Gastroesophageal sphincter (tissue), 3 donors: Measurements from ENCODE around the gene GRIP2.

Source experiments
- POLR2A ChIP-seq, 2 donors: fragments of 450-650 bp; IDR thresholded peaks; one replicate each; pipeline ENCODE4 v1.6.1; 2017; ENCODE audit warnings: antibody characterized with exemption in 2 of 2, mild to moderate bottlenecking in 2 of 2, moderate library complexity in 1 of 2
- TF ChIP-seq, protein P1 (sequence below), 4 experiments: fragments of 200-600 bp in 2 of 4; fragments of 450-650 bp in 2 of 4; sonication (generic) in 1 of 4; IDR thresholded peaks; one replicate each; pipeline ENCODE4 v1.5.1; 2017 to 2019; ENCODE audit warnings: antibody characterized with exemption in 4 of 4, mild to moderate bottlenecking in 2 of 4, moderate library complexity in 2 of 4

DNA sequence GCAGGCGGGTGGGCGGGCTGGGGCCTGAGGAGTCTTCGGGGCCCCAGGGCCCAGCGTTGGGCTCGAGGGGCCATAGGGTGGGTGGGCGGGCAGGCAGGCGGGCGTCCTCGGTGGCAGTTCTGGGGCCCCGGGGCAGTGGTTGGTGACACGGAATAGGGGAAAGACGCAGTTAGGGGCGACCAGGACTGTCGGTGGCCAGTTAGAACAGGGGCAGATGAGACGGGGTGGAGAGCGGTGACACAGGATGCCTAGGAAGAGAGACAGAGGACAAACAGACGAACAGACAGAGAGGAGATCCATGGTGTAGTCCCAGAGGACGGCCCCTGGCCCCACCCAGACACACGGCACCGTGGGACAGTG, 36.5 kb downstream of the GRIP2 start:
- TF ChIP-seq, protein P1, sequence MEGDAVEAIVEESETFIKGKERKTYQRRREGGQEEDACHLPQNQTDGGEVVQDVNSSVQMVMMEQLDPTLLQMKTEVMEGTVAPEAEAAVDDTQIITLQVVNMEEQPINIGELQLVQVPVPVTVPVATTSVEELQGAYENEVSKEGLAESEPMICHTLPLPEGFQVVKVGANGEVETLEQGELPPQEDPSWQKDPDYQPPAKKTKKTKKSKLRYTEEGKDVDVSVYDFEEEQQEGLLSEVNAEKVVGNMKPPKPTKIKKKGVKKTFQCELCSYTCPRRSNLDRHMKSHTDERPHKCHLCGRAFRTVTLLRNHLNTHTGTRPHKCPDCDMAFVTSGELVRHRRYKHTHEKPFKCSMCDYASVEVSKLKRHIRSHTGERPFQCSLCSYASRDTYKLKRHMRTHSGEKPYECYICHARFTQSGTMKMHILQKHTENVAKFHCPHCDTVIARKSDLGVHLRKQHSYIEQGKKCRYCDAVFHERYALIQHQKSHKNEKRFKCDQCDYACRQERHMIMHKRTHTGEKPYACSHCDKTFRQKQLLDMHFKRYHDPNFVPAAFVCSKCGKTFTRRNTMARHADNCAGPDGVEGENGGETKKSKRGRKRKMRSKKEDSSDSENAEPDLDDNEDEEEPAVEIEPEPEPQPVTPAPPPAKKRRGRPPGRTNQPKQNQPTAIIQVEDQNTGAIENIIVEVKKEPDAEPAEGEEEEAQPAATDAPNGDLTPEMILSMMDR (IDR thresholded peaks at IDR 0.05): no peak
- no peak for TF ChIP-seq POLR2A (IDR thresholded peaks at IDR 0.05)
